Measurements from ENCODE around the gene ZBTB9.

The ZBTB9 gene

DNA sequence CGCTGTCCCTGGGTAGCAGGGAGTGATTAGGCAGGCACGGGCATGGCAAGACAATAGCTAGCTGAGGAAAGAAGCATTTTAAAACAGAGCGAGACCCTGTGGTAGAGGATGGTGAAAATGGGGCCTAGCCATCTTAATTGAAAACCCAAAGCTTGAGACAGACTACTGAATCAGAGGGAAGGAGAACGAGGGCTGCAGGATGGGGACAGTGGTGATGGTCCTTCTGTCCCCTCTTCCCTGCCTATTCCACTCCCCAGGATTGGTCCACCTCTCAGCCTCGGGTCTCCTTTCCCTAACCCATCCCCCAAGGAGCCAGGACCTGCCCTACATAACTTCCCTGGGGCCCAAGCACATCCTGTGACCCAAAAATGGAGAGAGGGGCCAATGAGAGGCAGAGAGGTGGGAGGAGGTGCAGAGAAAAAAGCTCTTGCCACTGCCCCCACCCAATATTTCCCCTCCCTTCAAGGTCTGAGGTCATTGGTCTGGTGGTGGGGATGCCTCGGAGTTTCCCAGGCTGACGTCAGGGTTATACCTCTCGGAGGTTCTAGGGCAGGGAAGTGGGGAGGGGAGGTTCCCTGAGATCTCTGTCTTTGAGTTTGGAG, 35.6 kb upstream of the ZBTB9 start:
- no peak for DNase-seq (ENCODE audit: low read depth in 2 of 2)

DNA sequence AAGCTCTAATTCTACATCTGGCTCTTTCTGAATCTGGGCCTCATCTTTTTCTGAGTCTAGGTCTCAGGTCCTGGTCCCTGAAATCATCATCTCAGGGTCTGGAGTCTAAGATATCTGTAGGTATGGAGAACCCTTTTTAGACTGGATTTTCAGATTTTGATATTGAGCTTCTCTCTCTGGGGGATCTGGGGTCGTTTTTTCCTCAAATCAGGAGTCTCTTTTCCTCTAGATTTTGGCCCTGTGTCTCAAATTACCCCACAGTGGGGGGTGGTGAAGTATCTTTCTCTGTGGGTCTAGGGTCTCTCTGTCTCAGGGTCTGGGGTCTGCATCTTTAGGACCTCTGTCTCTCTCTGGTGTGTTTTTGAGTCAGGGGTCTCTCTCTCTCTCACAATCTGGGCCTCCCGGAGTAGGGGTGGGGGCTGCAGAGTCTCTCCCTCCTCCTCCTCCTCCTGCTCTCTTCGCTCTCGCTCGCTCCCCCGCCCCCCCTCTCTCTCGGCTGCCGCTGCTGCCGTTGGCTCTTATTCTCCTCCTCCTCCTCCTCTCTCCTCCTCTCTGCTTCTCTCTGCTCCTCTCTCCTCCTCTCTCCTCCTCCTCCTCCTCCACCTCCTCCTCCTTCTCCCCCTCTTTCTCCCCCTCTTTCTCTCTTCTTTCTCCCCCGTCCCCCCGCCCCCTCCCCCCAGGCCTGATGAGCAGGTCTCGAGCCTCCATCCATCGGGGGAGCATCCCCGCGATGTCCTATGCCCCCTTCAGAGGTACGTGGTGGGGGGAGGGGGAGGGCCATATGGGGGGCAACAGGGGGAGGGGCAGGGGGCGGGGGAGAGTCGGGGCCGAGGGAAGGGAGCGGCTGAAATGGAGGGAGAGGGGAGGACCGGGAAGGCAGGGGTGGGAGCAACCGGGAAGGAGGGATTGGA, 34.5 kb upstream of the ZBTB9 start, which contains the start of gene SYNGAP1:
SYNGAP1 (plus strand) TSS at position 486 of the 911 bp plus-strand sequence; CDS start at position 686, 200 bp downstream.
- DNase-seq (ENCODE audit: low read depth in 2 of 2): no peak

DNA sequence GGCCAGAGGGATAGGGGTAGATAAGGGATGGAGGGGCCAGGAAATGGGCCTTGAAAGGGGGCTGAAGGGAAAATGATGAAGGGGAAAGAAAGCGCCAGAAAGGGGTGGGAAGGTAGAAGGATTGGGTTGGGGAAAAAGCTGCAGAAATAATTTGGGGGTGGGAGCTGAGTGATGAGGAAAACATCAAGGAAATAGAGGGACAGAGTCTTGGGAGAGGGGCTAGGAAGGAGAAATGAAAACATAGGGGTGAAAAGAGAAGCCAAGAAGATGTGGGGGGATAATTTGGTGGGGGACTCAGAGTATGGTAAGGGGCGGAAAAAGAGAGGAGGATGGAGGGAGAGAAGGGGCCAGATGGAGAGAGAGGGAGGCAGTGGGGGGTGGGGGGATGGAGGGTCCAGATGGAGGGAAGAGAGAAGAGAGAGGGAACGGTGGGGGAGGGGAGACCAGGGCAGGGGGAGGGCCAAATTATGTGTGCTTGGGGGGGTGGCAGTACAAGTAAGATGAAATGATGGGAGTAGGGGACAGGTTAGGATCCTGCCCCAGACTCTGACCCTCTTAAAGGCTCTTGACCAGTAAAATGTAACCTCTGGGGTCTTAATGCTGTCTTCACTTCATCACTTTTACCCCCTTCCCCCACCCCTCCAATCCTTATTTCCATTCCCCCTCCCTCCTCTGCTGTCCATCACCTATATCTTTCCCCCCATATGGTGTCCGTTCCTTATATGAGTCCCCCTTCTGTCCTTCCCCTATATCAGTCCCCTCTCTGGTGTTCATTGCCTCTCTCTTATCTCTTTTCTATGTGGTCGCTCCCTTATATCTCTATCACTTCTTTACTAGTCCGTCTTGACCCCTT, 33.7 kb upstream of the ZBTB9 start:
- DNase-seq (ENCODE audit: low read depth in 2 of 2): no peak

DNA sequence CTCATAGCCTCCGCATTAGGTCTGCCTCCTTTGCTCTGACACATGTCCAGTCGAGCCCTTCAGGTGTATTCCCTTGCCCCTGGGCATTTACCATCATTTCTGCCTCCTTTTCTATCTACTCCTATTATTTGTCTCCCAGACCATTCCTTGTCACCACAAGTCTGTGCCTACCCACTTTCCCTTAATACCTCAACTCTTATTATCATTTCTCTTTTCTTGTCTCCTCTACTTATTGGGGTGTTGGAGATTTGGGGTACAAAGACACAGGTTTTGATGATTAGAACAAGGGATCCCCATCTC, 33.1 kb upstream of the ZBTB9 start:
- no peak for DNase-seq (ENCODE audit: low read depth in 2 of 2)

DNA sequence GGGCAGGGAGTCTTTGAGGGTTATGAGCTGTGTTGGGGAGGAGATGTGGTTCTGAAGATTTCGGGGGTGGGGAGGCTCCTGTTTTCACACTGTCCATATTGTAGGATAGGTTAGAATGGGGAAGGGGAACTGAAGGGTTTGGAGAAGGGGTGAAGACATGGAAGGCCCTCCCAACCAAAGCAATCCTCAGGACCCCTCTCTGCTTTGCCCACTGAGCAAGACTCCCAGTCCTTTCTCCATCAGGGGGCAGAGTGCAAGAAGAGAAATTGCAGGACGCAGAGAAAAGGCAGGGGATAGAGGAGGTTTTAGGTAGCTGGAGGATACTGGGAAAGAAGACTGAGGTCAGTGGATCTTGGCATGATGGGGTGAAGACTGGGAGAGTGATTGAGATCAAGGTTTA, 30.6 kb upstream of the ZBTB9 start:
- no peak for DNase-seq (ENCODE audit: low read depth in 2 of 2)

DNA sequence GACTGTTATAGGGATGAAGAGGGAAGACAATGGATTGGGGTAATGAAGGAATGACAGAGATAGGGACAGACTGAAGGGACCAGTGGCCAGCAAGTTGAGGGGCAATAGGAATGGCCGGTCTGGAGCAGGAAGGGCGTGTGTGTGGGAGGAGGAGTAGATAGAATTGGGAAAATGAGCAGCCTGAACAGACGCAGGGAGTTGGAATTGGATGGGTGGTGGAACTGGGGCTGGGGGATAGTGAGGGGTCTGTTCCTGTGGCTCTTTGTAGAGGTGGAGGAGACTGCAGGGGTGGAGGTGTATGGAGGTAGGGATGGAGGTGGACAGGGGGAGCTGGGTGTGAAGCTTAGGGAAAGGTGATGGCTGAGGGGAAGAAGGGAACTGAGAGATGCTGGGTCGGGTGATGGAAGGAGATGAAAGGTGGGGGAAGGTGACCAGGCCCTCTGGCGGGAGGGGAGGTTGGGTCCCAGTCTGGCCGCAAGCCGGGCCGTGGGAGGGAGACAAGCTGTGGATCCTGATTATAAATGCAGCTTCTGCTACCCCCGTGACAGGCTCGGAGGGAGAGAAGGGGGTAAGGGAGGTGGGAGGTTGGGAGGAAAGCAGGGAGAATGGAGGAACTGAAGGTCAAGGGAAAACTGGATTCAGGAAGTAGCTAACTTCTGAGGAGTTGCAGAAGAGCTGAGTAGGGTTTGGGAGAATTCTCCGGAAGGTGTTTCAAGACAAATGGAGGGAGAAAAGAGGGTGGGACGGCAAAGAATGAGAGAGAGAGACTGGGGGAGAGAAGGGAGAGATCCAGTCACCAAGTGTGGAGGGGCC, 29.3 kb upstream of the ZBTB9 start:
- DNase-seq (ENCODE audit: low read depth in 2 of 2): no peak

DNA sequence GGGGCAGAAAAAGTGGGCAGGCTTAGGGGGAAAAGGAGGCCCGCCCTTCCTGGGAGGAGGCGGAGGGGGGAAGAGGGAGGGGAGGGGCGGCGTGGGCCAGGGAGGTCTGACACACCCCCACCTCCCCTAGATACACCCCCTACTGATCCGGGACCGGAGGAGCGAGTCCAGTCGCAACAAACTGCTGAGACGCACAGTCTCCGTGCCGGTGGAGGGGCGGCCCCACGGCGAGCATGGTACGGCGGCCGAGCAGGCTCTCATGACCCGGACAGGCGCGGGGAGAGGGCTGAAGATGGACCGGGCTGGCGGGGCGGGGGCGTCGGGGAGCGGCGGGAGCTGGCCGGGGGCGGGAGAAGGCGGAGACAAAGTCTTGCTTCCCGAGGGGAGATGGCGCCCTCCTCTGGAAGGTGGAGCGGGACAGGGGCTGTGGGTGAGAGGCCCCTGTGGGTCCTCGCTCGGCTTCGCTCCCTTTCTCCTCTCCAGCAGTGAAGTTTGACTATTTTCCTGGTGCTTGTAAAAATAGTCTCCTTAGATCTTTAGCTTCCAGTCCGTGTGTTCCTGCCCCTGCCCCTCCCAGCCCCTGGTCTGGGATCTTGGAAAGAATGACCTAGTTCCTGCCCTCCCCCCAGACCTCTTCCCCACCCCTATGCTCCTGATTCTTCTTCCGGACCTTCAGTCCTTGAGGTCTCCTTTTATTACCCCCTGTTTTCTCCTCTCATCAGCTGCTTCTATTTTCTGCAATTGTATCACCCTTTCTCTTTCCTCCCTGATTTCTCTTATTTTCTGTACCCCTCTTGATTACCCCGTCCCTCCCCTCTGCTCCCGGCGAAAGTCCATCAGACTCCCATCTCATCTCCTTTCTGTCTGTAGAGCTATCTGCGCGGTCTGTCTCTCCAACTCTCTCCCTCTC, 28.5 kb upstream of the ZBTB9 start:
- DNase-seq (ENCODE audit: low read depth in 2 of 2): peak; percentile 61 to 73

DNA sequence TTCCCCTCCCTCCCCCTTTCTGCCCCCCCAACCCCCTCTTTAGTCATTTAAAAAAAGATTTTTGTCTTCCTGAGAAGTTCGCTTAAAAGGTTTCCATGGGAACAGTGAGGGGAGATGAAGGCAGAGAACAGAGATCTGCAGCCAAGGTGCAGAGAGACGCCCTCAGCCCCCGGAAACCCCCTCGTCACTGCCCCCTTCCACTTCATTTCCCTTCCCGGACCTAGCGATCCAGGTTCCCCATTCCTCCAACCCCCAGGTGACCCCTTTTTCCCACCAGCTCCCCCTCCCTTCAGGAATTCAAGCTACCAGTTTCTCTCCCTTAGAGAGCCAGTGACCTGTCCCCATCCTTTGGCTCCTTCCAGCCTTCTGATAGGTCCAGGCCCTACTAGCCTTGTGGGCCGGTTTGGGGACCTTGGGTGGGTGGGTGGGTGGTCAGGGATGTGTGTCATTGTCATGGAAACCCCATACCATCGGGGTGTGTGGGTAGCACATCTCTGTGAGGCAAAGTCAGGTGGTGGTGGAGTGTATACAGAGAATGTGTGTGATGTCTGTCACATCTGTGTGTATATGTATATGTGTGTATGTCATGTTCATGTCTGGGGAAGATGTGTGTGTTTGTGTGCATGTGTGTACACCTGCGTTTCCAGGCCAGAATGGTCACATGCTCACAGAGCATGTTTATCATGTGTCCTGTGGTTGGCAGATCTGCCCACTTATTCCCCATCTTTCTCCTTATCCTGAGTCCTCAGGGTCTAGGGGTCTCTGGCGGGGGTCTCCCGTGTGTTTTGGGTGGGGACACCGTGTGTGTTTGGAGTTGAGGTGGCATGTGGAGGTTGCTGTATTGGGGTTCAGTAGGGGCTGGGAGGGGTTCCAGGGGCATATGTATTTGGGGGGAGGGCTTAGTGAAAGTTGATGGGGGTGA, 27.5 kb upstream of the ZBTB9 start:
- DNase-seq (ENCODE audit: low read depth in 2 of 2): no peak

DNA sequence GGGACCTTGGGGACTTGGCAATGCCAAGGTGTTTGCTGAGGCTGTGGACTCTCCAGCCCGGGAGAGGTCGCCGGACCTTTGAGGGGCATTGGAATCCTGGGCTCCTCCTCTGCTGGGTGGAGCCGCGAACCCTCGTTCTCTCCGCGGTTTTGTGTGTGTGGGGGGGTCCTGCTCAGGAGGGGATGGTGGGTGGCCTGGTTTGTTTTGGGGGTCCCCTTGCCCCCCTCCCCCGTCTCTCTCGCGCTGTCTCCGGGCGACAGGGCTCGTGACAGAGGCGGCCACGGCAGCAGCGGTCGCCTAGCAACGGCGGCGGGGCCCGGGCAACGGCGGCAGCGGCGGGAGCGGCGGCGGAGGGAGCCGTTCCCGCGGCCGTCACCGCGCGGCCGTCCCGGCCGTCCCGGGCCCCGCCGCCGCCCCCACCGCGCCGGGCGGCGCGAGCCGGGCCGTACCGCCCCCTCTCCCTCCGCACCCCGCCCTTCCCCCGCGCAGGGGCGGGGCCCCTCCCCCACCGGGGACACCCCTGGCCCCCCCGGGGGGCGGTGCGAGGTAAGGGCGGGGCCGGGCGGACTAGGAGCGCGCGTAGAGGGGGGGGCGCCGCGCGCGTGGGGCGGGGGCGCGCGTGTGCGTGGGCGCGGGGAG, 26.7 kb upstream of the ZBTB9 start:
- peak in 1 of 2 donors; percentile 27 for DNase-seq (ENCODE audit: low read depth in 2 of 2)

DNA sequence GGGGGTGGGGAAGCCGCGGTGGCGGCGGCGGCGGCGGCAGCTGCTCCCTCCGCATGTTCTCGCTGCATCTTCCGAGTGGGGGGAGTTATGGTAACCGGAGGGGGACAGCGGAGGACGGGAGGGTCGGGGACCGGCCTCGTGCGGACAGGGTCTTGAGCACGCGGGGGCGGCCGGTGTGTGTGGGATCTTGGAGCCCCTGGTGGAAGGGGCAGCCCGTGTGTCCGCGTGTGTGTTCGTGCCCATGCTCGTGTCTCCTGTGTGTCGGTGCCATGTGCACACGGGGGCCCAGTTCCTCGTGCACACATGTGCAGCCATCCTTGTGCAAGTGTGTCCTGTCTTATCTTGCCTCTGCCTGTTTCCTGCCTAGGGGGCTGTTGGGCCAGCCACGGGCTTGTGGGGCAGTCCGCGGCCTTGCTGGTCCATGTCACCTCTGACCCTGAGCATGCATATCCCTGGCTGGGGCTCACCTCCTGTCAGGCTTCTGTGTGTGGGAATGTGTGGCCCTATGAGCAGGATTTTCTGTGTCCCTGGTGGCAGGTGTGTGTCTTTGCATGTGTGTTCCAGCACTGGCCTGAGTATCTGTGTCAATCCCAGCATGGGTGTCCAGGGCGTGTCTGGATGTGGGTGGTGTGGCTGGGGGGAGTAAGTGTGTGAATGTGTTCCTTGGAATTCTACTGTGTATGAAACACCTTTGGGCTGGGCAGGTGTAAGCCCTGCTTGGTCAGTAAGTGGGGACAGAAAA, 26.0 kb upstream of the ZBTB9 start:
- DNase-seq (ENCODE audit: low read depth in 2 of 2): no peak

DNA sequence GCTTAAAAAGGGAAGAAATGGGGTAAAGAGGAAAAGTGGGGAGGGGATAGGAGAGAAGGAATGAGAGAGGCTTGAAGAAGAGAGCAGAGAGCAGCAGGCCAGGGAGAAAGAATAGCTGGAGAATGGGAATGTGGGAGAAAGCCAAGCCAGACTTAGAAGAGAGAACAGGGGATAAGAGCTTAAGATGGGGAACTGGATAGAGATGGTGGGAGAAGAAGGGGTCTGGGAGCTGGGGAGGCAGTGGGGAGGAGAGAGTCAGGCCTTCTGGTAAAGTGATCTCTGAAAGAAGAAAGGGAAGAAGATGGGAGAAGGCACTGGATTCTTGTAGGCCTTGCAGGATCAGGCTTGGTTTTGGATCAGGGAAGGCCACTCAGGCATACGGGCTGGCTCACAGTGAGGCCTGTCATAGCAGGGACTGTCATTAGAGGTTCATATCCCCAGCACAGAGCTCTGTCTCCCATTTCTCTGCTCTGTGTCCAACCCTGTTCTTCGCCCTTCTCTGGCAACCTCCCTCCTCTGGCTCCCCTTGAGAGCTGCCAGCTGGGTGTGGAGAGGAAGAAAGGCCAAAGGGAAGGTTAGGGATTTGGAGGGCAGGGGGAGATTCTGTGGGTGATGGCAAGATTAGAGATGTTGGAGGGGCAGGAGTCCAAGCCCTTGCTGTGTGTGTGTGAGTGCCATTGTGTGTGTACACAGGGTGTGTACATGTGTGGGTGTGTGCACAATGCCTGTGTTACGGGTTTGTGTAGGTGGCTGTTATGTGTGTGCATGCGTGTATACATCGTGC, 25.2 kb upstream of the ZBTB9 start:
- DNase-seq (ENCODE audit: low read depth in 2 of 2): no peak

DNA sequence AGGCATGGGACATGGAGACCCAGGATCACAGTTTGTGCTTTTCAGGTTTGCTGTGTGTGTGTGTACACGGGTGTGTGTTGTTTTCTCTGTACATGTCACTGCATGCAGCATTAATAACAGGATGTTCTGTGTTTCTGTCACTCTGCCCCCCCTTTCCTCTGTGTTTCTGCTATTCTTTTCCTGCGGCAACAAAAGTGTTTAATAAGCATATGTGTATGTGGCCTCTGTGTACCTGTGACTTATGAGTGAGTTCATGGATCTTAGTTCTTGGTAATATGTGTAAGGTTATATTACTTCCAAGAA, 24.7 kb upstream of the ZBTB9 start:
- no peak for DNase-seq (ENCODE audit: low read depth in 2 of 2)

DNA sequence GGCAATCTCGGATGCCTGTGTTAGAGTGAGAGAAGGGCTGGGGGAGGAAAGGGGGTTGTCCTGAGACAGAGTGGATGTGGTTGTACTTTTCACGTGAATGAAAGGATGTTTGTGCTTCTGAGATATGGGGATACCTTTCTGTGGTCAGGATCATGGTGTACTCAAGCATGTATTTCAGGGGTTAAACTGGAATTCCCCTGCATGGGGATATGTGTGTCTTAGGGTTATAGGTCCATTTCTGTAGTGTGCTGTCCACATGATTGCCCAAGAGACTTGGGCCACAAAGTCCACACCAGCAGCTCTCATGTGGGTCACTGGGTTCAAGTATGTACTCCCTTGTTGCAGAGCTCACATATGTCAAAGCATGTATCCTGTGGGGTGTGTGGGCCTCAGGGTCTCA, 24.0 kb upstream of the ZBTB9 start:
- DNase-seq (ENCODE audit: low read depth in 2 of 2): no peak

DNA sequence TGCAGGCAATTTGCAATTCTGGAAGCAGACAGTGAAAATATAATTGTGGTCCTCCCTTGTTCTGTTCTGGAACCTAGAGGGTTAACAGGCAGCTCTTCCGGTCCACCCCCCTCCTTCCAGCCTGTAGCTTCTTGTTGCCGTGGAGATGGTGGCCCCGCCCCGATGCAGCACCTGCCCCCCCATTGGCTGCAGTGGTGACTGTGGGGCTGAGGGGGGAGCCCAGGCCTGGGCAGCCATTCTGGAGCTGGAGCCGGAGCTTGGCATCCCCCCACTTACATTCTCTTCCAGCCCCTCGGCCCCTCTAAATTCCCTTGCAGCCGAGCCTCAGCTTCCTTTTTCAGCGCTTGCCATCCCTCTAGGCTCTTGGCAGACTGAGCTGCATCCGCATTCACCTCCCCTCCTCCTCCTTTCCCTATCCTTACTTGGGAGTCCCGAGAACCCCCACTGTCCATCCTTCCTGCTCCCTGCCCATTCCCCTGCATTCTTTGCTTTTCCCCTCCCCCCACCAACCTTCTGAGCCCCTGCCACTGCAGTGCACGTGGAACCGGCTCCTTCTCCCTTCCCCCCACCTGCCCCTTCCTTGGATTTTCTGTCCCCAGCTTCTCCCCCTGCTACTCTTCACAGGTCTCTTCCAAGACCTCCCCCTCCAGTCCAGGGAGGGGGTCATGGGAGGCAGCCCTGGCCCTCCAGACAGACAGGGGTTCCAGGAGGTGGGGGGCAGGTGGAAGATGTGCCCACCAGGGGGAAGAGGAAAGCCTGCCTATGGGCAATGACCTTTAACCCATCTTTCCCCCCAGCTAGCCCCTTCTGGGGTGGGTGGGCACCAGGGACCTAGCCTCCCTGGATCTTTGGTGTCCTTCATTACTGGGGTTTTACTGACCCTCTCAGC, 23.1 kb upstream of the ZBTB9 start:
- DNase-seq (ENCODE audit: low read depth in 2 of 2): peak; percentile 61 to 69

DNA sequence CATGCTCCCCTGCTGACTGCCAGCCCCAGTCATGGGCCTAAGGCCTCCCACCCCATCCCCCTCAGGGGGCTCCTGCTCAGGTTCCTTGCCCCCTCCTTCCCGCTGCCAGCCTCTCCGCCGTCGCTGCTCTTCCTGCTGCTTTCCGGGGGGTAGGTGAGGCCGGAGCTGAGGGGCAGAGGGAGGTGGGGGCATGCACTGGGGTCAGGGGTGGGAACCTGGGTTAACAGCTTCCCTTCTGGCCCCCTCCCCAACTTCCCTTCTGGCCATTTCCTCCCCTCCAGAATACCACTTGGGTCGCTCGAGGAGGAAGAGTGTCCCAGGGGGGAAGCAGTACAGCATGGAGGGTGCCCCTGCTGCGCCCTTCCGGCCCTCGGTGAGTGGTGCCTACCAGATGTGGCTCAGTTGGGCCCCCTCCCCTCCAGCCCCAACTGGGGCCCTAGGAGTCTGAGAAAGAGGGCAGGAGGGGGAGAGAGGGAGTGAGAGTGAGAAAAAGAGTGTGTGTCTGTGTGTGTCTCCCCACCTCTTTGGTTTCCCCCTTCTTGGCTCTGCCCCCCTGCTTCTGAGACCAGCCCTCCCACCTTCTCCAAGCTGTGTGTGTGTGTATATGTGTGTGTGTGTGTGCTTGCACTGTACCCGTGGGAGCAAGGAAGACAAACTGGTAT, 22.4 kb upstream of the ZBTB9 start:
- no peak for DNase-seq (ENCODE audit: low read depth in 2 of 2)

DNA sequence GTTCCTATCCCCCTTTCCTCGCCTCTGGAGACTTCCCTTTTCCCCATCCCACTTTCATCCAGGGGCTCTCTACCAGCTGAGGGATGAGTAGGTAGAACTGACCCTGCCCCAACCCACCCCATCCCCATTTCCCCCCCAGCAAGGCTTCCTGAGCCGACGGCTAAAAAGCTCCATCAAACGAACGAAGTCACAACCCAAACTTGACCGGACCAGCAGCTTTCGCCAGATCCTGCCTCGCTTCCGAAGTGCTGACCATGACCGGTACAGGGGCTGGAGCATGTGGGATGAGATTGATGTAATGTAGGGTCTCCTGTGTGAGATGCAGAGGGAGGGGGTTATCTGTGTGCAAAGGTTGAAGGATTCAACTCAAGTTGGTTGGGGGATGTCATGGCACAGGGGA, 21.8 kb upstream of the ZBTB9 start:
- DNase-seq (ENCODE audit: low read depth in 2 of 2): no peak
